HEK293T (cell line): ENCODE measurements around the gene ZNF136.

Experiments used
- BHLHE40 ChIP-seq: fragments of 450-650 bp; IDR thresholded peaks from 2 replicates; pipeline ENCODE4 v1.6.1; 2016; ENCODE audit warnings: mild to moderate bottlenecking, moderate library complexity, borderline replicate concordance
- ELF4 ChIP-seq: fragments of 450-650 bp; IDR thresholded peaks from 2 replicates; pipeline ENCODE4 v1.6.1; 2017; ENCODE audit warnings: antibody characterized with exemption
- FOXA1 ChIP-seq: fragments of 450-650 bp; IDR thresholded peaks from 2 replicates; pipeline ENCODE4 v1.6.1; 2016; ENCODE audit warnings: mild to moderate bottlenecking
- NFRKB ChIP-seq: fragments of 450-650 bp; IDR thresholded peaks from 2 replicates; pipeline ENCODE4 v1.6.1; 2016; ENCODE audit warnings: mild to moderate bottlenecking, moderate library complexity
- SP1 ChIP-seq: fragments of 450-650 bp; IDR thresholded peaks from 2 replicates; pipeline ENCODE4 v1.6.1; 2017
- SUZ12 ChIP-seq: fragments of 450-650 bp; IDR thresholded peaks from 2 replicates; pipeline ENCODE4 v1.6.1; 2016; ENCODE audit warnings: mild to moderate bottlenecking
- TF ChIP-seq, protein P1 (sequence below): fragments of 450-650 bp; IDR thresholded peaks from 2 replicates; pipeline ENCODE4 v1.6.1; 2016

DNA sequence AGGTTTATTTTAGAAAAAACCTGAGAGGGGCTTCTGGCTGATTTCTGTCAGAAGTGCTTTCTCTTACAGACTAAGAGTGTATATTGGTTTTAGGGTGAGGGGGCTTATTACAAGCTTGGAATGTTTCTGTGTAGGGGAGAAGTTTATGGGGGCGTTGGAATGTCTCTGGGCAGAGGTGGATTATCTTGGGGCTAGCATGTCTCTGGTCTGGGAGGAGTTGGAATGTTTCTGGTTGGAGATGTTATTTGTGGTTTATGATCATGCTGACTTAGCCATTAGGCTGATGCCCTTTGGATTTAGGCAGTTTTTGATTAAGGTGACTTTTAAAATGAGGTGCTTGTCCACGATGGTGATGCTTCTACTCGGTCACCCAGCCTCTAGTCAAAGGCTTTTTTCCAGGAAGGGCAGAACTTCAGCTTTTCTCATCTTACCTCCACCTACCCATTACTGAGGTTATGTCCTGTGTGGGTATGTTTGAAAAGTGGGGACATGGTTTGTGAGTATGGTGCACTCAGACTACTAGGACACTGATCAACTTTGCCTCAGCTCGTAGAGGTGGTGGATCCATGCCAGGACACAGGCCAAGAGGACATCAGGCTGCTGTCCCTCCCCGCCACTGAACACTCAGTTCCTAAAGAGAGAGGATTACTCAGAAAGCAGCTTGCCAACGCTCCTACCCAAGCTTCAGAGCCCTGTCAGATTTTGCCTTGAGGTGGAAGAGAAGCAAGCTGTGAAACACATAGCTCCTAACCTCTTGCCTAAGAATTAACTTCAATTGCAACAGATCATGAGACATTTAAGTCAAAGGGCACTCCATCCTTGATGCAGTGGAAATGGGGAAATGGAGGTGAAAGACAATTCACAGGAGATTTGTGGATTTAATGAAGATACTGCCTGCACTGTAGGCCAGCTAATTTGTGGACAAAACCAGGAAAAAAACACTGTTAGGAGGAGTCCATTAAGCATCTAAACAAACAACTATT, 68.1 kb downstream of the ZNF136 start:
- no peak for TF ChIP-seq SP1
- TF ChIP-seq BHLHE40: no peak
- TF ChIP-seq SUZ12: no peak
- TF ChIP-seq, protein P1, sequence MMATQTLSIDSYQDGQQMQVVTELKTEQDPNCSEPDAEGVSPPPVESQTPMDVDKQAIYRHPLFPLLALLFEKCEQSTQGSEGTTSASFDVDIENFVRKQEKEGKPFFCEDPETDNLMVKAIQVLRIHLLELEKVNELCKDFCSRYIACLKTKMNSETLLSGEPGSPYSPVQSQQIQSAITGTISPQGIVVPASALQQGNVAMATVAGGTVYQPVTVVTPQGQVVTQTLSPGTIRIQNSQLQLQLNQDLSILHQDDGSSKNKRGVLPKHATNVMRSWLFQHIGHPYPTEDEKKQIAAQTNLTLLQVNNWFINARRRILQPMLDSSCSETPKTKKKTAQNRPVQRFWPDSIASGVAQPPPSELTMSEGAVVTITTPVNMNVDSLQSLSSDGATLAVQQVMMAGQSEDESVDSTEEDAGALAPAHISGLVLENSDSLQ: no peak
- TF ChIP-seq NFRKB: no peak
- no peak for TF ChIP-seq FOXA1
- TF ChIP-seq ELF4: no peak
